Colonic mucosa (tissue), 4 donors: ENCODE results near the gene ACOT7. TPM values are rescaled to one million over a fixed set of nuclear protein-coding genes. Genes with fewer than 3 reads are reported as not detected.
A peak's percentile ranks its signal among the peaks of the same experiment; 100 is the strongest.

Experiments used
- DNase-seq: peaks from one replicate; pipeline ENCODE4 v3.0.0-alpha.2; 2020
- H3K27ac ChIP-seq: fragments of 200-600 bp; one replicate; pipeline ENCODE4 v1.8.0; 2021
- H3K27me3 ChIP-seq: fragments of 200-600 bp; one replicate; pipeline ENCODE4 v1.8.0; 2021
- H3K36me3 ChIP-seq: fragments of 200-600 bp; one replicate; pipeline ENCODE4 v1.8.0; 2021
- H3K4me1 ChIP-seq: fragments of 200-600 bp; one replicate; pipeline ENCODE4 v1.8.0; 2021; ENCODE audit warnings: mild to moderate bottlenecking
- H3K4me3 ChIP-seq: fragments of 200-600 bp; one replicate; pipeline ENCODE4 v1.8.0; 2021
- H3K9ac ChIP-seq, 2 donors: one replicate each; pipeline ENCODE4 v1.7.0; 2013; ENCODE audit warnings: control low read depth in 2 of 2, low read depth in 2 of 2, low read length in 2 of 2
- H3K9me3 ChIP-seq: fragments of 200-600 bp; one replicate; pipeline ENCODE4 v1.8.0; 2021
- intact Hi-C: fragments of 100-400 bp; cut with DNase I; formaldehyde crosslinking; loops from one replicate; pipeline ENCODE4 v1.14.1; 2022
- total RNA-seq, 2 donors: library from RNA; stranded (reverse); fragmentation: NEBNext Ultra II Directional in 1 of 2; extraction: Animal tissue kit (Norgen Biotek cat#: 25700) in 1 of 2; gene quantifications; one replicate each; pipeline ENCODE4 v1.2.1, GENCODE V29; 2021
- TF ChIP-seq, protein P1 (sequence below): fragments of 200-600 bp; IDR thresholded peaks from one replicate; pipeline ENCODE4 v1.8.0; 2022; ENCODE audit warnings: antibody characterized with exemption, mild to moderate bottlenecking
- donor health status: healthy.
- donor health status: DM: no; HTN: no; CAD: no.
- donor health status: DM: no; HTN: no; CAD: no.

The ACOT7 gene
- total RNA-seq, 2 donors from 2014 or later = 48.7 to 125 TPM

DNA sequence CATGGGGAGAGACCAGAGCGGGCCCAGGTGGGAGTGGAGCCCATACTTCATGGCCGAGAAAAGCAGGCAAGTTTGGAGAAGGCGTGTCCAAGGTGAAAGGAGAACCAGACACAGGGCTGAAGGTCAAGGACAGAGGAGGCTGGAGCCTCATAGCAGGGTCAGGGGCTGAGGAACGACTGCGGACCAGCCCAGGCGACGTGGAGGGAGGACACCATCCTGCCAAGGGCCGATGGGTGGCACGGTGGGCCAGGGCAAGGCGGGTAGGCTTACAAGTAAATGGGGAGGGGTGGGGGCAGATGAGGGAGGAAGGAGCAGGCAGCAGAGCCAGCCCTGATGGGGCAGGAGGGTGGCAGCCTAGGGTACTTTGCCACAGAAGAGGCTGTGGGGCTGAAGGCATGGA lies 114.5 kb downstream of the ACOT7 start:
- intact Hi-C loops = no loop called here
- H3K9ac ChIP-seq = no peak overlapping the region
- no peak overlapping the region for H3K4me3 ChIP-seq
- no peaks in the 10 kb centered on the region for H3K9me3 ChIP-seq
- peaks cover 20% of the 10 kb centered on the region for H3K4me1 ChIP-seq
- TF ChIP-seq, protein P1, sequence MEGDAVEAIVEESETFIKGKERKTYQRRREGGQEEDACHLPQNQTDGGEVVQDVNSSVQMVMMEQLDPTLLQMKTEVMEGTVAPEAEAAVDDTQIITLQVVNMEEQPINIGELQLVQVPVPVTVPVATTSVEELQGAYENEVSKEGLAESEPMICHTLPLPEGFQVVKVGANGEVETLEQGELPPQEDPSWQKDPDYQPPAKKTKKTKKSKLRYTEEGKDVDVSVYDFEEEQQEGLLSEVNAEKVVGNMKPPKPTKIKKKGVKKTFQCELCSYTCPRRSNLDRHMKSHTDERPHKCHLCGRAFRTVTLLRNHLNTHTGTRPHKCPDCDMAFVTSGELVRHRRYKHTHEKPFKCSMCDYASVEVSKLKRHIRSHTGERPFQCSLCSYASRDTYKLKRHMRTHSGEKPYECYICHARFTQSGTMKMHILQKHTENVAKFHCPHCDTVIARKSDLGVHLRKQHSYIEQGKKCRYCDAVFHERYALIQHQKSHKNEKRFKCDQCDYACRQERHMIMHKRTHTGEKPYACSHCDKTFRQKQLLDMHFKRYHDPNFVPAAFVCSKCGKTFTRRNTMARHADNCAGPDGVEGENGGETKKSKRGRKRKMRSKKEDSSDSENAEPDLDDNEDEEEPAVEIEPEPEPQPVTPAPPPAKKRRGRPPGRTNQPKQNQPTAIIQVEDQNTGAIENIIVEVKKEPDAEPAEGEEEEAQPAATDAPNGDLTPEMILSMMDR = no peak
- no peaks in the 10 kb centered on the region for H3K36me3 ChIP-seq
- H3K27ac ChIP-seq = no peak overlapping the region
- no peaks in the 10 kb centered on the region for H3K27me3 ChIP-seq
- DNase-seq = no peak

DNA sequence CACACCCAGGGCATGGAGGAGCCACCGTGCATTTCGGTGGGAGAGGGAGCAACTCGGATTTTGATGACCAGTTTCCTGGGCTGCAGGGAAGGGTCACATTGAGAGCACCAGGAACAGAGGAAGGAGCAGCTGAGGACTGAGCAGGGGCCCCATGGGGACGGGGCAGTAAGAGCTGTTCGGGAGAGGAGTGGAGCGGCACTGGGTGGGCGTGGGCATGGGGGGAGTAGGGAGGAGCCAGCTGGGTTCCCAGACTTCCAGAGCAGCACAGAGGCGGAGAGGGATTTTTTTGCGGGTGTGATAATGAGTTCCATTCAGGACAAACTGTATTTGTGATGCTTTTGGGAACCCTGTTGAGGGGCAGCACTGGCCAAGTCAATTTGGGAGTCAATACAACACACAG lies 115.3 kb downstream of the ACOT7 start:
- H3K9ac ChIP-seq = no peak overlapping the region
- no peak overlapping the region for H3K27ac ChIP-seq
- TF ChIP-seq, protein P1 = no peak
- H3K4me1 ChIP-seq = peaks cover 20% of the 10 kb centered on the region
- no peak for DNase-seq
- H3K27me3 ChIP-seq = no peaks in the 10 kb centered on the region
- intact Hi-C loops = no loop called here
- H3K36me3 ChIP-seq = no peaks in the 10 kb centered on the region
- no peaks in the 10 kb centered on the region for H3K9me3 ChIP-seq
- no peak overlapping the region for H3K4me3 ChIP-seq

DNA sequence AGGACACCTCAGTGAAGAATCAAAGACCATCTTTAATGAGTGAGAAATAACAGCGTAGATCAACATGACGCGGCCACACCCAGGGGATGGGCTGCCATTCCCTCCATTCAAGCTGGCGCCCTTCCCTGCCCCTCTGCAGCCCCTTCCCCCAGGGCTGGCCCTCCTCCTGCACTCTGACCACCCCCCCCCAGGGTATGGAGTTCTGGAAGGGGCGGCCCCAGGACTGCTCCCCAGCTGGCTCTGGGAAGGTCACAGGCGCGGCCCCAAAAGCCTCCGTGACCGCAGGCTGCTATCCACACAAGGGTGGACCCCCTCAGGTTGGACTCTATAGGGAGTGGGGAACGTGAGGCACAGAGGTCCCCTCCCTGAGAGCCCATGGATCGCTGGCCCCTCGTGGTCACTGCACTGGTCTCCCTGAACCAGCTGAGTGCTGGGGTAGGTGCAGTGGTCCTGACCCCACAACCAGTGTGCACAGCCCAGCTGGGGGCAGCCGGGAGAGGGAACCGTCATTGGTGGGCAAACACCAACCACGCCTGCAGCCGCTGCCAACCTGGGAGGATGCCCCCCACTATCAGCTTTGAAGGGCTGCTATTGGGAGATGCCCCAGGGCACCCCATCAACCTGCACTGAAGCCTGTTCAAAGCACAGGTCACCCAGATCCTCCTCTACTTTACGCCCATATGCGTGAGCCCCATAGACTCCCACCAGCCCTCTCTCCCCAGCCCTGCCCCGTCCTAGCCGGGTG lies 116.6 kb downstream of the ACOT7 start:
- Histone ChIP-seq H3K9me3 (no peaks in the 10 kb centered on the region), H3K9ac (peak overlapping the region; percentile 28 to 30), H3K4me1 (peaks cover 15% of the 10 kb centered on the region), H3K4me3 (no peak overlapping the region), H3K27ac (no peak overlapping the region), H3K27me3 (no peaks in the 10 kb centered on the region), H3K36me3 (no peaks in the 10 kb centered on the region)
- TF ChIP-seq, protein P1 = no peak
- intact Hi-C loops = no loop called here
- DNase-seq = no peak

DNA sequence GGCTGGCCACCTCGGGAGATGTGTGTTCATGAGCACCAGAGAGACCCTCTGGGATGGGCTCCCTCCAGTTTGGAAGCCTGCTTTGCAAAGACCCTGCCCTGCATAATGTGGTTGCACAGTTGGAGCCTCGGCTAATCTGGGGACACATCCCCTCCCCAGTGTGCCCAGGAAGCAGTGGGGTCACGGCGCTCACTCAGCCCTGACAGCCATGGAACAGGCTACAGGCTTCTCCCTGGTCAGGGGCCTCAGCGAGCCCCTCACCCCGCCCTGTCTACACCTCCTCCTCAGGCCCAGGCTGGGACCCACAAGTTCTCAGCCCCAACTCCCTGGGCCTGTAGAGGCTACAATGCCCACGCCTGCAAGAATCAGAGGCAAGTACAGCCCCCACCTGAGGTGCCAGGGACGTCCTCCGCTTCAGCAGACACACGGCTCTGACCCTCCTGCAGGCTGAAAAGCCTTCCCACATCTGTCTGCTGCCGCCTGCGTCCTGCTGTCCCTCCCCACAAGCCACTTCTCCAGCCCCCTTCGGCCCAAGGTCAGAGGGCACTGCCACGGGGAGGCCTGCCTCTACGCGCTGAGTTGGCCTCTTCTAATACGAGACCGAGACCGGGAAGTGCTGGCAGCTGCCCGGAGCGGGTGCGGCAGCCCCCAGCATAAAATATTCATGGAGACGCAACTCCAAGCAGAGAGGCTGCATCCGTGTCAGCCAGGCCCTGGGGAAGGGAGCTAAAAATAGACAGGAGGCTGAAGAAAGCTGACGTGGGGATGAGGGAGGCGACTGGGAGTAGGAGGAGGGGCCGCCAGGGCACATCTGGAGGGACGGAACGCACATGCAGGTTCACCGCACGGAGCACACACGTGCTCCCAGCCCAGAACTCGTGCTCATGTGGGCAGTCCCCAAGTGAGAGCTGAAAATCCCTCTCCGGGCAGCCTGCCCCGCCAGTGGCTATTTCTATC lies 117.5 kb downstream of the ACOT7 start:
- intact Hi-C loops = no loop called here
- H3K27ac ChIP-seq = peak overlapping the region; percentile 8

DNA sequence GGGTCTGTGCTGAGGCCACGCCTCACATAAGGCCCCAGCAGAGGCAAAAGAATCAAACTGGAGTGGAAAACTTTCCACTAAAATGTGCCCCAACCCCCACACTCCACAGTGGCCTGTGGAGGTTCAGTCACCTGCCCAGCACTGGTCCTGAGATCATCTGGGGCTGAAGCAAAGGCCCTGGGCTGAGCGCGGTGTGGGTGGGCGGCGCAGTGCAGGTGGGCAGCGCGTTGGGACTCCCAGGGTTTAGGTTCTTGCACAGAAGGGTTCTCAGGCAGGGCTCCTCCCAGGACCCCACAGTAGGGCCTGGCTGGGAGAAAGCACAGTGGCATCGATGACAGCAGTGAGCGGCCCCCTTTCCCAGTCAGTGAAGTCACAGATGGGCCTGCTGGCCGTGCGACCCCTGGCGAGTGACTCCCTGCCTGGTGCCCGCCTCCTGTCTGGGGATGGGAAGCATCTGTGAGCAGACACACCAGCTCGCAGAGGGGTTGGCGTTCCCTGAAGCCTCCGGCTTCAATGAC lies 118.9 kb downstream of the ACOT7 start:
- Histone ChIP-seq H3K27me3 (no peaks in the 10 kb centered on the region), H3K9me3 (no peaks in the 10 kb centered on the region), H3K4me1 (peaks cover 22% of the 10 kb centered on the region), H3K36me3 (no peaks in the 10 kb centered on the region), H3K9ac (no peak overlapping the region), H3K27ac (no peak overlapping the region), H3K4me3 (no peak overlapping the region)
- intact Hi-C loops = no loop called here
- TF ChIP-seq, protein P1 = no peak
- DNase-seq = no peak

More for the DNA sequence above, 117.5 kb downstream of the ACOT7 start:
- Histone ChIP-seq H3K9ac (peak overlapping the region in 1 of 2 donors; percentile 28), H3K27me3 (no peaks in the 10 kb centered on the region), H3K9me3 (no peaks in the 10 kb centered on the region), H3K36me3 (no peaks in the 10 kb centered on the region), H3K4me1 (peaks cover 12% of the 10 kb centered on the region), H3K4me3 (no peak overlapping the region)
- TF ChIP-seq, protein P1 = no peak
- peak; percentile 46 for DNase-seq
